Heart left ventricle (tissue), 16 donors: ENCODE results near the gene NPEPPS. TPM values are rescaled to one million over a fixed set of nuclear protein-coding genes. Genes with fewer than 3 reads are reported as not detected.
"Not testable (repeated sequence)": the region's sequence is repeated elsewhere in the genome, so short reads cannot be mapped to it uniquely, and the experiment has no call there.

Experiments used
- ATAC-seq, 4 donors: fragments of 200-7000 bp; cut with Tn5 transposase; one replicate each; pipeline ENCODE4 v1.9.1; 2020 to 2022; ENCODE audit warnings: moderate library complexity in 4 of 4, mild to moderate bottlenecking in 3 of 4, moderate number of reproducible peaks in 1 of 4
- DNase-seq, 5 donors: peaks; one replicate each; pipeline ENCODE4 v3.0.0-alpha.2; 2020
- H3K27ac ChIP-seq, 12 donors: fragments of 200-600 bp; sonication (generic) in 4 of 12; one replicate each; pipeline versions ENCODE4 v1.5.0 to v1.8.0; 2016 to 2022; ENCODE audit warnings: mild to moderate bottlenecking in 2 of 12
- H3K27me3 ChIP-seq, 9 donors: fragments of 200-600 bp; sonication (generic) in 2 of 9; one replicate each; pipeline versions ENCODE4 v1.5.1 to v1.8.0; 2016 to 2022; ENCODE audit warnings: mild to moderate bottlenecking in 3 of 9
- H3K36me3 ChIP-seq, 9 donors: fragments of 200-600 bp; sonication (generic) in 2 of 9; one replicate each; pipeline versions ENCODE4 v1.5.0 to v1.8.0; 2018 to 2022; ENCODE audit warnings: mild to moderate bottlenecking in 2 of 9
- H3K4me1 ChIP-seq, 12 donors: fragments of 200-600 bp; sonication (generic) in 4 of 12; one replicate each; pipeline versions ENCODE4 v1.5.0 to v1.8.0; 2016 to 2022; ENCODE audit warnings: mild to moderate bottlenecking in 3 of 12
- H3K4me3 ChIP-seq, 12 donors: fragments of 200-600 bp; sonication (generic) in 4 of 12; one replicate each; pipeline versions ENCODE4 v1.5.0 to v1.8.0; 2017 to 2022; ENCODE audit warnings: mild to moderate bottlenecking in 9 of 12, moderate library complexity in 4 of 12
- H3K9me3 ChIP-seq, 12 donors: fragments of 200-600 bp; sonication (generic) in 4 of 12; one replicate each; pipeline versions ENCODE4 v1.5.0 to v1.8.0; 2016 to 2022; ENCODE audit warnings: mild to moderate bottlenecking in 1 of 12
- WGBS, 4 donors: extraction: QIAGEN DNeasy Blood & Tissue Kit in 2 of 4; methylation state at CpG; one replicate each; pipeline versions ENCODE4 v1.1.5 to v1.1.7; 2013 to 2018; 5-methylcytosine and 5-hydroxymethylcytosine counted together
- intact Hi-C, 10 donors: fragments of 100-400 bp; cut with DNase I; formaldehyde crosslinking; loops; one replicate each; pipeline versions ENCODE4 v1.11.1 to v1.14.2; 2022
- polyA plus RNA-seq, 2 donors: library from polyadenylated mRNA; stranded (reverse); fragments of 200-250 nt; gene quantifications; one replicate each; pipeline ENCODE4 v1.2.3, GENCODE V29; 2013
- total RNA-seq, 9 donors: library from RNA; depleted of rRNA in 2 of 9; stranded (reverse); fragments of >200 nt in 2 of 9; fragmentation: NEBNext Ultra II Directional in 3 of 9; extraction: Animal tissue kit (Norgen Biotek cat#: 25700) in 3 of 9; gene quantifications; one replicate each; pipeline versions ENCODE4 v1.1.0 to v1.2.4, GENCODE V29; 2016 to 2023
- donor health status: ischemic (EF 13 %, LVEDD 7.1; RV severe dilation, severe dysfunction).
- donor health status: healthy with polysubstance abuse.
- donor health status: DM: no; HTN: yes; CAD: no.
- donor health status: DM: no; HTN: no; CAD: no.
- donor health status: ischemic (EF 25% LVEDD 6.9; RV normal size, moderate dysfunction).
- donor health status: ischemic (EF 25% LVEDD 5.7; RV mildly dilated, moderate dysfunction).
- donor health status: healthy.
- donor health status: DM: yes; HTN: yes; CAD: no.
- donor health status: ischemic (EF 35%, LVEDD 5.7; RV mildly dilated, moderate dysfunction).
- donor health status: nonischemic (EF 11% LVEDD 7.7; RV severe dilation, severe dysfunction).
- donor health status: DM: yes; HTN: yes; CAD: no.
- donor health status: PGD.
- donor health status: ischemic (EF 29% LVEDD 5.4; RV normal size, mild dysfunction).
- donor health status: nonischemic (EF 23%, LVEDD 6.1; RV moderate dilation, normal function).

Gene NPEPPS
- total and polyA plus RNA-seq, 11 donors: 23.7 to 98.2 (median 79.0) TPM

DNA sequence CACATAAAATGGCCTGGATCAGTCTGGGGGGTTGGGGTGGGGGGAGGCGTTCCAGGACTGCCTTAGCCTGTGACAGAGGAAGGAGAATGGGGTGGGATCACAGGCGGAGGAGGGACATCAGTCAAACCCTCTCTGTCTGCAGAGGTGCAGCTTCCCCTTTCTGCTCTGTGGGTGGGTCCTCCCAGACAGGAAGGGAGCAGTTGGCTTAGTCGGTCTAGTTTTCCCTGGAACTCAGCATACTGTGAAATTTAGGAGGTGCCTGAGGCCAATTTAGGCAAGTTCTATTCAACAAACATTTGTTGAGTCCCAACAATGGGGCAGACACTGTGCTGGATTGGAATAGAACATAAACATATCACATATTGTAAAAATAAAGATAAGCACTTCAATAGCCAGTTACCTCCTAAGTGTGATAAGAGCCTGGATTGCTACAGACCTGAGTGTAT lies 19.2 kb upstream of the NPEPPS start:
- H3K4me1 ChIP-seq, H3K36me3 ChIP-seq, H3K27me3 ChIP-seq, H3K9me3 ChIP-seq, intact Hi-C loops, H3K4me3 ChIP-seq: not testable (repeated sequence)
- ATAC-seq (peak; percentile 26 to 88 (median 82)), DNase-seq (peak in 3 of 5 donors; percentile 13 to 38 (median 25))
- H3K27ac ChIP-seq: peak overlapping the region in 1 of 12 donors; percentile 39
- WGBS, 4 donors: 16 to 32% (median 22%) methylated on average over 3 of the region's 3 CpGs

DNA sequence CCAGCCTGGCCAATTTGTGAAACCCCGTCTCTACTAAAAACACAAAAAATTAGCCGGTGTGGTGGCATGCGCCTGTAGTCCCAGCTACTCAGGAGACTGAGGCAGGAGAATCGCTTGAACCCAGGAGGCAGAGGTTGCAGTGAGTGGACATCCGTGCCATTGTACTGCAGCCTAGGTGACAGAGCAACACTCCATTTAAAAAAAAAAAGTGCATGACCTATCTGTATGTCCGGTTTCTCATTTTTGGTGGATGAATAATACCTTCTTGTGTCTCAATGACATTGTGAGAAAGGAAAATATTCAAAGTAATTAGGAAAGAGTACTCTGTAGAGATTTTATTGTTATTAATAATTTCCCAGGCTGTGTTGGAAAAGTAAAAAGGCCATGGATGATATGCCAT lies 17.6 kb upstream of the NPEPPS start:
- WGBS, 4 donors: 76 to 88% (median 83%) methylated on average over 6 of the region's 6 CpGs
- intact Hi-C loops, ATAC-seq, H3K9me3 ChIP-seq, H3K36me3 ChIP-seq, H3K27ac ChIP-seq, H3K4me3 ChIP-seq, H3K27me3 ChIP-seq, DNase-seq, H3K4me1 ChIP-seq: not testable (repeated sequence)

DNA sequence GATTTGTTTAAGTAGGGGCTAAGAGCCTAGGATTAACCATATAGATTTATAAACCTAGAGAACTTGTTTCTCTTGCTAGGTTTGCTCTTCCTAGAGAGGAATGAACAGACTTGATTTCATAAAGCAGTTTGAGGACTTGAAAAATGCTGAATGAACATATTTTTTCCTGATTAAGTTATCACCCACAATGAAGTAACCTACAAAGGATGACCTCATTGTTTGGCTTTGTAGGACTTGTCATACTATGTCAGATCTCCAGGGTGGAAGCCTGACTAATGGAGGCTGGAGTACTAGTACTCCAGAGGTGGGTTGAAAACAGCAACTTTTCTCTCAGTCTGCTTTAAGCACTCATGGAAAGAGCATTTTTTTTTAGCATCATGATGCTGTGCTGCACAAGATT lies 12.0 kb upstream of the NPEPPS start:
- H3K36me3 ChIP-seq, H3K27me3 ChIP-seq, H3K9me3 ChIP-seq, intact Hi-C loops, H3K4me1 ChIP-seq, DNase-seq, H3K4me3 ChIP-seq, H3K27ac ChIP-seq: not testable (repeated sequence)
- peak in 1 of 4 donors; percentile 69 for ATAC-seq

DNA sequence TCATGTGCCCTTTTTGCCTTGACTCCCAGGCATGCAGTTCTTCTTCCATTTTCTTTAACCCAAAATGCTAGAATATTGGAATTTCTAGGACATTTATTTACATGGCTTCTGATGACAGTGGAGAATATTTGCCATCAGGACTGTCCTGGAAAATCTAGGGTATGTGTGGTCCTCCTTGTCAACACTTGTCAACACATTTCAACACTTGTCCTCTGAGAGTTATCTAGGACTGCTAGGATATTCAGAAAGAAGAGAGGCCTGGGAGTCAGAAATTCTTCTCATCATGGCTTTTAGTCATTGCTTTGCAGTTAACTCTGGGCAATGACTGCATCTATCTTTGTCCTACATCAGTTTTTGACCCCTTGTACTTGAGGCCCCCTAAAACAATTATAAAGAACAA lies 11.5 kb upstream of the NPEPPS start:
- H3K4me3 ChIP-seq, H3K36me3 ChIP-seq, DNase-seq, H3K9me3 ChIP-seq, intact Hi-C loops, ATAC-seq, H3K27me3 ChIP-seq, H3K27ac ChIP-seq, H3K4me1 ChIP-seq: not testable (repeated sequence)

DNA sequence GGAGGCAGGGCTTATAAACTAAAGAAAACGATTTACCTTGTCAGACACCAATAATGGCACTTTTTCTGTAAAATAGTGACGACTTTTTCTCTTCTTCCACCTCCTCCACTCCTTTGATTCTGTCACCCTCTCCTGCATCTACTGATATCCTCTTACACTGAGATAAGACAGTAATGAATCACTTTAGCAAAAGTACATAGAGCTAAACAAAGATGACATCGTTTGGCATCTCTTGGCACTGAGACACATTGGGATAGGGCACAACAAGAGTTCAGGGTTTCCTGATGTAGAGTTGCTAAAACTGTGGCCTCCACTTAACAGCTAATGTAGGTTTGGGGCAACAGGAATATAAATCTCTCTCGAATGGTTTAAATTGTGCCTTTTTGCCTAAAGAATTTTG lies 10.6 kb upstream of the NPEPPS start:
- intact Hi-C loops, H3K27me3 ChIP-seq, H3K27ac ChIP-seq, DNase-seq, H3K4me3 ChIP-seq, H3K9me3 ChIP-seq, ATAC-seq, H3K4me1 ChIP-seq, H3K36me3 ChIP-seq: not testable (repeated sequence)
- 54 to 72% (median 64%) methylated on average over 4 of the region's 4 CpGs for WGBS, 4 donors

DNA sequence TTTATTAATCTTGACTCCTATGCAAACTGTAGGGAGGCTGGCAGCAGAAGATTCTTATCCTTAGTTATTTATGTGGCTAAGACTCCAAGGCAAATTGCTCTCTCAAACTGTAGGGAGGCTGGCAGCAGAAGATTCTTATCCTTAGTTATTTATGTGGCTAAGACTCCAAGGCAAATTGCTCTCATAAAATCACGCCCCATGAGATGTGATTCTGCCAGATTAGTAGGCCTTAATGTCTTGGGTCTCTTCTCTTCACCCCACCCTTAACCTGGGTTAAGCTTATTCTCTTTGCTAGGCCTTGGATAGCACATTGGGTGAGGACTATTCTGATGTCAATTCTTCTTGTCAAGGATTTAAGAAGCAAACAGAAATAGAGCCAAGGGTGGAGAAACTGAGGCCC lies 9.5 kb upstream of the NPEPPS start:
- DNase-seq, H3K4me3 ChIP-seq, H3K4me1 ChIP-seq, H3K9me3 ChIP-seq, H3K27ac ChIP-seq, intact Hi-C loops, ATAC-seq, H3K36me3 ChIP-seq, H3K27me3 ChIP-seq: not testable (repeated sequence)
- 80 to 98% (median 93%) methylated on average over 1 of the region's 1 CpG for WGBS, 4 donors

DNA sequence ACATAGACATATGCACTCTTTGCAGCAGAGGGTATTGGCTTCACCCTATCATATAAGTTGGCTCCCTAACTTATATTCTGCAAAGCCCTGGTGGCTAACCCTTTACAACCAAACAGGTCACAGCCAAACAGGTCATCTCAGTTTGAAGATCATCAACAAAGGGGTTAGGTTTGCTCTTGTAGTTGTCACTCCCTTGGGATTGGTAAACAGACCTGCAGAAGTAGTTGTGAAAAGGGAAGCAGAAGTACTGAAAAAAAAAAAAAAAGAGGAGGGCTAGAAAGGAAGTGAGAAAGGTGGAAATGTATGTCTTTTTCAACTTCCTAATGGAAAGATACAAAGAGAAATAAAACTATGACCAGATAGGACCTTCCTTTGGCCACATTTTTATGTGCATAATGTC lies 8.6 kb upstream of the NPEPPS start:
- intact Hi-C loops, H3K27me3 ChIP-seq, H3K36me3 ChIP-seq, H3K9me3 ChIP-seq, DNase-seq, H3K4me1 ChIP-seq, ATAC-seq, H3K4me3 ChIP-seq, H3K27ac ChIP-seq: not testable (repeated sequence)

DNA sequence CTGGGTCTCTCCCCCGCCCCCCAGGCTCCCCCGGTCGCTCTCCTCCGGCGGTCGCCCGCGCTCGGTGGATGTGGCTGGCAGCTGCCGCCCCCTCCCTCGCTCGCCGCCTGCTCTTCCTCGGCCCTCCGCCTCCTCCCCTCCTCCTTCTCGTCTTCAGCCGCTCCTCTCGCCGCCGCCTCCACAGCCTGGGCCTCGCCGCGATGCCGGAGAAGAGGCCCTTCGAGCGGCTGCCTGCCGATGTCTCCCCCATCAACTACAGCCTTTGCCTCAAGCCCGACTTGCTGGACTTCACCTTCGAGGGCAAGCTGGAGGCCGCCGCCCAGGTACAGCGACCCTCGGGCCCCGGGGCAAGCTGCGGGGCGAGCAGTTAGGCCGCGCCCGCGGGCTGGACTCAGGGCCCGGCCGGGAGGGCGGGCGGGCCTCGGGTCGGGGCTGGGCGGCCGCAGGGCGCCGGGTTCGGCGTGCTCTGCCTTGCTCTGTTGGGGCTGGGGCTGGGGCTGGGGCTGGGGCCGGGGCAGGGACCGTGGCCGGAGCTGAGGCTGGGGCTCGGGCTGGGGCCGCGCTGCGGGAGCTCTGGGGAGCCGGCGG lies 419 bp downstream of the NPEPPS start:
- Histone ChIP-seq H3K4me1 (peaks cover 0 to 25% (median 16%) of the 10 kb centered on the region in 12 donors), H3K4me3 (peak overlapping the region; percentile 39 to 78 (median 64)), H3K27ac (peak overlapping the region; percentile 75 to 92 (median 88))
- WGBS, 4 donors: 1% methylated on average over 26 to 27 of the region's 61 CpGs; no CpG with 5 or more reads in 2 of the 4 donors
- H3K9me3 ChIP-seq, H3K27me3 ChIP-seq, intact Hi-C loops, H3K36me3 ChIP-seq: not testable (repeated sequence)
- DNase-seq (peak in 2 of 5 donors; percentile 20 to 32), ATAC-seq (peak in 3 of 4 donors; percentile 4 to 70 (median 63))

DNA sequence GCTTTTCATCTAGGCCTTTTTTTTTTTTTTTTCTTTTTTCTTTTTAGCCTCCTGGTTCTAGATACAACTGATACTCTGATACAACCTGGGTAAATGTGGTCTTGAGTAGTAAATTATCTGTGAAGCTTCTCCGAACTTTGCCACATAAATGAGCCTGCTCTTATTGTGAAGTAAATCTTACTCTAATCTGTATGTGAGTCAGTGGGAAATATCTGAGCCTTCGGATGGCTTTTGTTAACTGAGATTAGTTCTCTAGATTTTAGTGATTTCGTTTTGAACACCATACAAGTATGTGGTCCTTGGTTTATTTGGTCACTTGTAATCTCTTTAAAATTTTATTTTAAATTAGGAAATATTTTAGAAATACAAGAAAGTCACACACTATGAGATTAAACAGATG lies 8.2 kb downstream of the NPEPPS start:
- H3K27ac ChIP-seq: peak overlapping the region in 1 of 12 donors; percentile 43
- ATAC-seq: not testable (repeated sequence)

DNA sequence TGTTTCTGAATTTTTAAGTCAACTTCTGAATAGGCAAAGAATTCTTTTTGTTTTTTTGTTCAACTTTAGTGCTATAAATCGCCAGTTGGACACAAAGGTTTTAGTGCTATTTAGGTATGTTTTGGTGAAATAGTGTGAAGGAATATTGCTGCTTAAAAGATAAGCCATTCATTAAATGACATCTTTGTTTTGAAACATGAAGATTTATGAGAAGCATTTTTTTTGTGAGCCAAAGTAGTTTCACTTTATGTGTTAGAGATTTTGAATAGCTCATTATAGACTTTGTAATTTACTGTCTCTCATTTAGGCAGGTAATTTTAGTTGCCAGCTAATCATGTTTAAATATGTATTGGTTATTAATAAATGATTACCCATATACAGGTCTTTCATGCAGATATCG lies 10.8 kb downstream of the NPEPPS start:
- peaks cover 0 to 13% (median 0%) of the 10 kb centered on the region in 12 donors for H3K4me1 ChIP-seq
- H3K27ac ChIP-seq, DNase-seq, intact Hi-C loops, ATAC-seq, H3K4me3 ChIP-seq, H3K36me3 ChIP-seq, H3K27me3 ChIP-seq, H3K9me3 ChIP-seq: not testable (repeated sequence)
- WGBS, 4 donors: 89 to 100% (median 91%) methylated on average over 1 to 2 of the region's 2 CpGs

More for the DNA sequence above, 8.2 kb downstream of the NPEPPS start:
- H3K9me3 ChIP-seq, H3K27me3 ChIP-seq, intact Hi-C loops, H3K36me3 ChIP-seq, DNase-seq, H3K4me3 ChIP-seq: not testable (repeated sequence)
- peaks cover 0 to 14% (median 3%) of the 10 kb centered on the region in 12 donors for H3K4me1 ChIP-seq
- WGBS, 4 donors: 73 to 76% (median 75%) methylated on average over 3 of the region's 3 CpGs

DNA sequence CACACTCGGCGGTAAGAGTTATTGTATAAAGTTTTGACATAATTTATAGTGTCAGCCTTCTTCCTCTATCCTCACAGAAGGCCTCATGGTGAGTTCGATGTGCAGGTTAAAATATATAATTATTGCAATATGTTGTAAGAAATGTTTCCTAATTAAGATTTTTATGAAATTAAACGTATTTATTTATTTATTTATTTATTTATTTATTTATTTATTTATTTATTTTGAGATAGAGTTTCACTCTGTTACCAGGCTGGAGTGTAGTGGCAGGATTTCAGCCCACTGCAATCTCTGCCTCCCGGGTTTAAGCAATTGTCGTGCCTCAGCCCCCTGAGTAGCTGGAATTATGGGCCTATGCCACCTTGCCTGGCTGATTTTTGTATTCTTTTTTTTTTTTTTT lies 13.4 kb downstream of the NPEPPS start:
- H3K4me3 ChIP-seq, H3K27me3 ChIP-seq, ATAC-seq, H3K27ac ChIP-seq, DNase-seq, H3K9me3 ChIP-seq, intact Hi-C loops: not testable (repeated sequence)
- 92 to 94% (median 93%) methylated on average over 6 of the region's 6 CpGs for WGBS, 4 donors
- peaks cover 0 to 13% (median 0%) of the 10 kb centered on the region in 12 donors for H3K4me1 ChIP-seq
- H3K36me3 ChIP-seq: peaks cover 0 to 26% (median 10%) of the 10 kb centered on the region in 9 donors
